GM18867 (cell line): Measurements from ENCODE around the gene CARD6.
"Not testable (repeated sequence)": the region's sequence is repeated elsewhere in the genome, so short reads cannot be mapped to it uniquely, and the experiment has no call there.

Source experiments
- ATAC-seq: cut with Tn5 transposase; IDR thresholded peaks from one replicate; pipeline ENCODE4 v1.9.1; 2021; ENCODE audit warnings: mild to moderate bottlenecking, moderate library complexity; ENCODE audit not compliant: unreplicated experiment

The CARD6 gene

DNA sequence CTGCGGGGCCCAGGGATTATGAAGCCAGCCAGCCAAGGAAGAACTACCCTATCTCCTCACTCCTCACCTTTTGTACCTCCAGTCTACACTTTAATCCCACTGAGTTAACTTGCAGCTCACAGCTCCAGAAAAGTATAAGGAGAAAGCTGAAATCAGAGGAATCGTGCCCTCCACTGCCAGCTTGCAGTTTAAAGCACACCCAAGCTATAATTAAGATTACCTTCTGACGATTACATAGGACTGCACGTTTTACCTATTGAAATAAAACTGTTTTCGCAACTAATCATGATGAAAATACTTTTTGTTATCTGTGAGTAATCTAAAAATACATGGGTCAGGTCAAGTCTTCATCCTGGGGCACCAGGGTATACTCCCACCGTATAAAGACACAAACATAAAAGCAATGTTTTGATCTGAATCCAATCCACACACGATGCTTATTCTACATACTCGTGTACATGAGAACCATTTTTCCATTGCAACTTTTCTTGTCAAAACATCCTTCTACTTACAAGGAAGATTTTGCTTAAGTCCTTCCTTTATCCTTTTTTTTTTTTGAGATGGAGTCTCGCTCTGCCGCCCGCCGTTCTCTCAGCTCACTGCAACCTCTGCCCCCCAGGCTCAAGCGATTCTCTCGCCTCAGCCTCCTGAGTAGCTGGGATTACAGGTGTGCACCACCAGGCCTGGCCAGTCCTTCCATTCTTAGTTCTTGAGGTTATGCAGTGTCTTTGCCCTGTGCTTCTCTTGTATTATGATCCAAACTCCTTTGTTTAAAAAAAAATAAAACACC, 13.8 kb upstream of the CARD6 start:
- no peak for ATAC-seq

- no peak for ATAC-seq
Observed at GRCh38 chr5:40828021-40828631, 13.0 kb upstream of the CARD6 start.

DNA sequence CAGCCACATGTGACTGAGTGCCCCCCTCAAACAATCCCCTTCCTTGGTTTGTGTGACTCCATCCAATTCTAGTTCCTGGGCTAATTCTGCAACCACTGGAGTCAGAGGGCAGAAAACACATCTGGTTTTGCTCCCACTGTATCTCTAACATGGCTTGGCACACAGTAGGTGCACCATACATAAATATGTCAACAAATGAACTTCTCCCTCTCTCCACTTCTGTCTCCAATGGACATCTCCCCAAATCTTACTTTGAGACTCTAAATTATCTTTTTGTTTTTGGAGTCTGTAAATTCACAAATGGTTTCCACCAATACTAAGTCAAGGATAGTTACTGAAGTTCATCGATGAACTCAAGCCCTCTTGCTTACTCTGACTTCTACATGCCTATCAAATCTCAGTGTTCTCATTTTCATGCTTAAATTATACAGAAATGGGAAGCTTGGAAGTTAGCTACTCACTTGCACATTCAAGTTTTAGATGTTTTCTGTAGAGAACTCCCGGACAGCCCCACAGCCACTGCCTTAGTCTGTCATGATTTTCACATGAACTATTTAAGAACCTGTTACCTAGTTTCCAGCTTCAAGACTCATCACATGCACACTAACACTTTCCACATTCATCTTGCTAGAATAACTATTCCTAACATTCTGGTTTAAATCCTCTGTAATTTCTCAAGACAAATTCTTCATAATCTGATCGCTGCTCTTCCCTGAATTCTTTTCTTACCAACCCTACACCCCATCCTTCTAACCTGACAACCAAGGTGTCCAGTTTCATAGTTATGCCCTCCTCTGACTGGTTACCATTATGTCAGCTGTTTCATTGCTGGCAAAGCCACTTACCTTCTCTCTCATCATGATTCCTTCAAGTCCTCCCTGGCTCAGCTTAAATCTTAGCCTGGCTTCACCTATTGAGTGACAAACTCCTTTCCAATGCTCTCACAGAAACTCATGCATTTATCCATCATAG, 12.2 kb upstream of the CARD6 start:
- ATAC-seq, result no peak

GRCh38 chr5:40829748-40830533, 11.2 kb upstream of the CARD6 start:
- no peak for ATAC-seq

GRCh38 chr5:40831346-40832210, 9.6 kb upstream of the CARD6 start:
- no peak for ATAC-seq

DNA sequence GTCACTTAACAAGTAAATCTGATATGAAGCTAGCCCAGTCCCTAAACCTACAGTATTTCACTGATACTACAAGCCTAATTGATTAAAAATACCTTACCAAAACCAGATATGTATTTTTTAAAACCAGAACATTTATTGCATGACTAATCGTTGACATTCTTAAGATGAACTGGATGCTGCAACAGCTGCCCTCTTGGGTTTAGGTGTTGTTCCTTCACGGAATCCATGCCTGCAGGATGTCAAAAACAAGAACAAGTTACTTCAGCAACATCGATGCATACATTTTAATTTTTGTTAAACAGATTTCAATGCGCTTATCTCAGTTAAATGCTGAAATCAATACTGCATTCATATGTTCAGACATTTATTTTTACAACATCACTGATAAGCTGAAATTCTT, 8.8 kb upstream of the CARD6 start:
- no peak for ATAC-seq

DNA sequence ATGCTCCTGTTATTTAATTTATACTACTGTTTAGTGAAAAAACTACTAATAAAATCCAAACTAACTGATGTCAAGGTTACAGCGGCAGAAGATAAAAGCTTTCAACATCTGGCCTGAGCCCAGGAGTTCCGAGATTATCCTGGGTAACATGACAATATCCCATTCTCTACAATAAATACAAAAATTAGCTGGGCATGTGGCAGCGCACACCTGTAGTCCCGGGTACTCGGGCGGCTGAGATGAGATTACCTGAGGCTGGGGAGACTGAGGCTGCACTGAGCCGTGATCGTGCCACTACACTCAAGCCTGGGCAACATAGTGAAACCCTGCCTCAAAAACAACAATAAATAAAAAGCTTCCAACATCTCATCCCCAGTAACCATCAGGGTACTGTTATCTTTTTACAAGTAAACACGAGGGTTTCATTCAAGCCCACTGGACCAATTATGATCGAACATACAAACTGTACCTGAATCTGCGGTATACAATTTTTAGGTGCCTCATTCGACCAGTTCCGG, 7.4 kb upstream of the CARD6 start:
- ATAC-seq, result no peak

DNA sequence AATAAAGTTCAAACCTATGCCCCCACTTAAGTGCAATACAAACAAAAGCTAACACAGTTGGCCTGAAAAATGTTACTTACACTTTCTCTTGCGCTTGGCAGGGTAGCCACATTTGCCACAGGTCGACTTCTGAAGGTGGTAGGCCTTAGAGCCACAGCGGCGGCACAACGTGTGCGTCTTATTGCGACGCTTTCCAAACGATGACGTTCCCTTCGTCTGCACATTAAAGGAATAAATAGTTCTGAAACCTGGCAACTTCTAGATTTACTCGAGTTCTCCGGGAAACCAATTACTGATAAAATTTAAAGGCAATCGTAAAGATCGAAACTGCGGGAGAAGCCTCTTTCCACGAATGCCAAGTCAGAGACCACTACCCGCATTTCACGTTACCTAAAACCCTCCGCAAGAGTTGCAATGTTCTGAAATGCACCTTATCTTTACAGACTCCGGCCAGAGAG, 6.7 kb upstream of the CARD6 start:
- no peak for ATAC-seq

- ATAC-seq, result peak; percentile 97
Observed at GRCh38 chr5:40834849-40835787, 6.0 kb upstream of the CARD6 start, which contains the start of gene RPL37. TSS of gene RPL37 (minus strand) at chr5:40835222. CDS start at chr5:40835185, 37 bp downstream.

GRCh38 chr5:40838086-40838485, 3.1 kb upstream of the CARD6 start:
- no peak for ATAC-seq

- ATAC-seq, result no peak
Observed at GRCh38 chr5:40842351-40842750, 1.2 kb downstream of the CARD6 start.

GRCh38 chr5:40844565-40844964, 3.4 kb downstream of the CARD6 start:
- no peak for ATAC-seq

GRCh38 chr5:40846371-40846770, 5.2 kb downstream of the CARD6 start:
- no peak for ATAC-seq

DNA sequence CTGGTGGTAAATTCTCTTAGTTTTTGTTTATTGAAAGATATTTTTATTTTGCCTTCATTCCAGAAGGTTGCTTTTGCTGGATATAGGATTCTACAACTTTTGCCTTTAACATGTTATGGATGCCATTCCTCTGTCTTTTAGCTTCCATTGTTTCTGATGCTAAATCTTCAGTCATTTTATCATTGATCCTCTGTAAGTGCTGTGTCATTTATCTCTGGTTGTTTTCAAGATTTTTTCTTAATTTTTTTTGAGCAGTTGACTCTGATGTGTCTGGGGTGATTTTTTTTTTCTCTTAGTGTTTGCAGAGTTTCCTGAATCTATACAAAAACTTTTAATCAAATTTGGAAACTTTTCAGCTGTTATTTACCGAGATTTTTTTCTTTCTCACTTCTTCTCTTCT, 6.4 kb downstream of the CARD6 start:
- no peak for ATAC-seq

GRCh38 chr5:40853632-40854192, 12.5 kb downstream of the CARD6 start:
- no peak for ATAC-seq

- no peak for ATAC-seq
Observed at GRCh38 chr5:40860711-40861110, 19.5 kb downstream of the CARD6 start.

- not testable (repeated sequence) for ATAC-seq
Observed at GRCh38 chr5:40865004-40865403, 23.8 kb downstream of the CARD6 start.

DNA sequence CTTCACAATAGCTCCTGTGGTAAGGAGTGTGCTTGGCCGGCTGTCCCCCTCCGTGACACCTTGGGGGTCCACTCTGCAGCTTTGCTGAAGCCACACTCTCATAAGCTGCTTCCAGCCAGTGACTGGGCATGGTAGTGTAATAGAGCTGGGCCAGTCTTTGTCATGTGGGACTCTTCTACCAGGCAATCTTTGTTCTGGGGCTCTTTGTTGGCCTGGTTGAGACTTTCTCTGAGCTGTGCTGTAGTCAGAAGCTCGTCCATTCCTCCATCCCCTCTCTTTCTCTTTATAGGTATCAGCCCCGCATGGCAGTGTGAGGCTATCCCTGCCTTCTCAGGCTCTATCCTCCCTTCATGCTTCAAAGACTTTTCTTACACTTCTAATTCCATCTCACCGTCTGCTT, 25.7 kb downstream of the CARD6 start:
- ATAC-seq, result no peak
